IMR-90 (cell line): Measurements from ENCODE around the gene ZXDC.

ENCODE experiments used
- BHLHE40 ChIP-seq: fragments of 150-350 bp; IDR thresholded peaks from 2 replicates; pipeline ENCODE4 v1.6.1; 2016; ENCODE audit warnings: mild to moderate bottlenecking, low read depth, low read length
- POLR2A ChIP-seq: IDR thresholded peaks from 2 replicates; pipeline ENCODE4 v1.6.1; 2012; ENCODE audit warnings: mild to moderate bottlenecking, low read depth, low read length
- RAD21 ChIP-seq: IDR thresholded peaks from 2 replicates; pipeline ENCODE4 v1.6.1; 2012; ENCODE audit warnings: low read length, improper control_type of control experiment
- USF2 ChIP-seq: fragments of 150-350 bp; IDR thresholded peaks from 2 replicates; pipeline ENCODE4 v1.6.1; 2017; ENCODE audit warnings: mild to moderate bottlenecking, antibody characterized with exemption, low read length, low read depth
- TF ChIP-seq, protein P1 (sequence below): conservative IDR thresholded peaks from 2 replicates; pipeline ENCODE4 v1.5.1; 2012; ENCODE audit warnings: mild to moderate bottlenecking, low read depth, low read length, improper control_type of control experiment

- TF ChIP-seq, protein P1, sequence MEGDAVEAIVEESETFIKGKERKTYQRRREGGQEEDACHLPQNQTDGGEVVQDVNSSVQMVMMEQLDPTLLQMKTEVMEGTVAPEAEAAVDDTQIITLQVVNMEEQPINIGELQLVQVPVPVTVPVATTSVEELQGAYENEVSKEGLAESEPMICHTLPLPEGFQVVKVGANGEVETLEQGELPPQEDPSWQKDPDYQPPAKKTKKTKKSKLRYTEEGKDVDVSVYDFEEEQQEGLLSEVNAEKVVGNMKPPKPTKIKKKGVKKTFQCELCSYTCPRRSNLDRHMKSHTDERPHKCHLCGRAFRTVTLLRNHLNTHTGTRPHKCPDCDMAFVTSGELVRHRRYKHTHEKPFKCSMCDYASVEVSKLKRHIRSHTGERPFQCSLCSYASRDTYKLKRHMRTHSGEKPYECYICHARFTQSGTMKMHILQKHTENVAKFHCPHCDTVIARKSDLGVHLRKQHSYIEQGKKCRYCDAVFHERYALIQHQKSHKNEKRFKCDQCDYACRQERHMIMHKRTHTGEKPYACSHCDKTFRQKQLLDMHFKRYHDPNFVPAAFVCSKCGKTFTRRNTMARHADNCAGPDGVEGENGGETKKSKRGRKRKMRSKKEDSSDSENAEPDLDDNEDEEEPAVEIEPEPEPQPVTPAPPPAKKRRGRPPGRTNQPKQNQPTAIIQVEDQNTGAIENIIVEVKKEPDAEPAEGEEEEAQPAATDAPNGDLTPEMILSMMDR: no peak
- TF ChIP-seq POLR2A (no peak), BHLHE40 (no peak), RAD21 (no peak), USF2 (no peak)
Observed at GRCh38 chr3:126402178-126402577, 73.5 kb downstream of the ZXDC start.
